RKO (cell line): ENCODE results near the gene KMT2D.
"Not testable (repeated sequence)": the region's sequence is repeated elsewhere in the genome, so short reads cannot be mapped to it uniquely, and the experiment has no call there.

ENCODE experiments used
- DNase-seq: peaks from one replicate; pipeline ENCODE4 v3.0.0-alpha.2; 2016; ENCODE audit warnings: low spot score

Gene KMT2D

GRCh38 chr12:49088932-49089330 lies 28.3 kb upstream of the KMT2D start:
- DNase-seq, result no peak

- DNase-seq, result peak; percentile 96
Measured at GRCh38 chr12:49088150-49088931, 27.7 kb upstream of the KMT2D start.

GRCh38 chr12:49086116-49086515 lies 25.5 kb upstream of the KMT2D start:
- DNase-seq, result no peak

GRCh38 chr12:49084438-49084837 lies 23.8 kb upstream of the KMT2D start:
- no peak for DNase-seq

- DNase-seq, result no peak
Measured at GRCh38 chr12:49079793-49080192, 19.2 kb upstream of the KMT2D start.

- no peak for DNase-seq
Measured at GRCh38 chr12:49070971-49071370, 10.4 kb upstream of the KMT2D start.

GRCh38 chr12:49069507-49070346 lies 9.1 kb upstream of the KMT2D start, which contains the start of gene RHEBL1:
Gene RHEBL1 (minus strand): TSS chr12:49069979. CDS start chr12:49069785, 194 bp downstream.
- peak; percentile 97 for DNase-seq

- no peak for DNase-seq
Measured at GRCh38 chr12:49068879-49069506, 8.4 kb upstream of the KMT2D start.

- no peak for DNase-seq
Measured at GRCh38 chr12:49066120-49066519, 5.5 kb upstream of the KMT2D start.

- no peak for DNase-seq
Measured at GRCh38 chr12:49064767-49065152, 4.2 kb upstream of the KMT2D start.

GRCh38 chr12:49061916-49062315 lies 1.3 kb upstream of the KMT2D start:
- DNase-seq, result not testable (repeated sequence)

GRCh38 chr12:49061157-49061650 lies 610 bp upstream of the KMT2D start:
- no peak for DNase-seq

- peak; percentile 40 for DNase-seq
Measured at GRCh38 chr12:49059299-49060171, 1.1 kb downstream of the KMT2D start.

- DNase-seq, result no peak
Measured at GRCh38 chr12:49059045-49059298, 1.6 kb downstream of the KMT2D start.

- DNase-seq, result no peak
Measured at GRCh38 chr12:49058366-49059044, 2.1 kb downstream of the KMT2D start.

- DNase-seq, result no peak
Measured at GRCh38 chr12:49057888-49058287, 2.7 kb downstream of the KMT2D start.

GRCh38 chr12:49055978-49056754 lies 4.4 kb downstream of the KMT2D start:
- DNase-seq, result peak; percentile 75

GRCh38 chr12:49055092-49055491 lies 5.5 kb downstream of the KMT2D start:
- no peak for DNase-seq

- DNase-seq, result no peak
Measured at GRCh38 chr12:49054524-49054923, 6.1 kb downstream of the KMT2D start.

GRCh38 chr12:49054096-49054495 lies 6.5 kb downstream of the KMT2D start:
- no peak for DNase-seq
